GM23338 (cell line): Measurements from ENCODE around the gene CYTH3. TPM values are rescaled to one million over a fixed set of nuclear protein-coding genes. Genes with fewer than 3 reads are reported as not detected.

Experiments used
- ATAC-seq: fragments of 200-7000 bp; cut with Tn5 transposase; 3 replicates; pipeline ENCODE4 v1.9.1; 2020
- DNase-seq: peaks from one replicate; pipeline ENCODE4 v3.0.0-alpha.2; 2015; ENCODE audit warnings: low spot score
- H2AFZ ChIP-seq: fragments of 200-600 bp; sonication (generic); 2 replicates; pipeline ENCODE4 v1.8.0; 2016; ENCODE audit warnings: antibody characterized with exemption, mild to moderate bottlenecking, moderate library complexity
- H3F3A ChIP-seq: fragments of 200-600 bp; sonication (generic); replicated peaks from 2 replicates; pipeline ENCODE4 v1.8.0; 2017; ENCODE audit warnings: antibody characterized with exemption, mixed run types, low read depth
- H3K27ac ChIP-seq: fragments of 200-600 bp; sonication (generic); 2 replicates; pipeline ENCODE4 v1.6.1; 2016; ENCODE audit warnings: low read depth
- H3K27me3 ChIP-seq: fragments of 200-600 bp; sonication (generic); 2 replicates; pipeline ENCODE4 v1.8.0; 2016; ENCODE audit warnings: mild to moderate bottlenecking, mixed run types, moderate library complexity; ENCODE audit not compliant: insufficient read depth
- H3K36me3 ChIP-seq: fragments of 200-600 bp; sonication (generic); 2 replicates; pipeline ENCODE4 v1.8.0; 2016; ENCODE audit warnings: mild to moderate bottlenecking; ENCODE audit not compliant: insufficient read depth
- H3K4me1 ChIP-seq: fragments of 200-600 bp; sonication (generic); 2 replicates; pipeline ENCODE4 v1.8.0; 2016; ENCODE audit warnings: mild to moderate bottlenecking, moderate library complexity; ENCODE audit not compliant: insufficient read depth
- H3K4me2 ChIP-seq: fragments of 200-600 bp; sonication (generic); 2 replicates; pipeline ENCODE4 v1.7.1; 2017; ENCODE audit warnings: mixed run types
- H3K4me3 ChIP-seq: fragments of 200-600 bp; sonication (generic); 2 replicates; pipeline ENCODE4 v1.6.1; 2016; ENCODE audit warnings: mixed run types
- H3K79me2 ChIP-seq: fragments of 200-600 bp; sonication (generic); replicated peaks from 2 replicates; pipeline ENCODE4 v1.8.0; 2017; ENCODE audit warnings: mild to moderate bottlenecking; ENCODE audit not compliant: insufficient read depth
- H3K9me2 ChIP-seq: fragments of 200-600 bp; sonication (generic); 2 replicates; pipeline ENCODE4 v1.8.0; 2017; ENCODE audit not compliant: insufficient read depth
- H4K20me1 ChIP-seq: fragments of 200-600 bp; sonication (generic); replicated peaks from 2 replicates; pipeline ENCODE4 v1.8.0; 2017; ENCODE audit warnings: mild to moderate bottlenecking; ENCODE audit not compliant: insufficient read depth
- H3K27ac Mint-ChIP-seq: 2 replicates; pipeline ENCODE4 v1.8.0; 2020; ENCODE audit warnings: inconsistent platforms, mild to moderate bottlenecking, moderate library complexity, mixed read lengths
- H3K27me3 Mint-ChIP-seq: 3 replicates; pipeline ENCODE4 v1.8.0; 2022; ENCODE audit warnings: low read depth, mild to moderate bottlenecking, moderate library complexity, mixed read lengths, inconsistent platforms; ENCODE audit not compliant: insufficient read depth, poor library complexity
- H3K36me3 Mint-ChIP-seq: 3 replicates; pipeline ENCODE4 v1.8.0; 2021; ENCODE audit warnings: low read depth, mild to moderate bottlenecking, inconsistent platforms, moderate library complexity, mixed read lengths
- H3K4me1 Mint-ChIP-seq: 3 replicates; pipeline ENCODE4 v1.8.0; 2020; ENCODE audit warnings: mild to moderate bottlenecking, inconsistent platforms, mixed read lengths
- H3K4me3 Mint-ChIP-seq: 3 replicates; pipeline ENCODE4 v1.8.0; 2021; ENCODE audit warnings: moderate library complexity, mild to moderate bottlenecking, inconsistent platforms, mixed read lengths
- H3K9me3 Mint-ChIP-seq: 3 replicates; pipeline ENCODE4 v1.8.0; 2020; ENCODE audit warnings: moderate library complexity, mild to moderate bottlenecking, inconsistent platforms, mixed read lengths
- CREB1 ChIP-seq: fragments of 250-450 bp; sonication (Bioruptor Pico); IDR thresholded peaks from 2 replicates; pipeline ENCODE4 v1.5.0; 2020; ENCODE audit warnings: low read depth, mild to moderate bottlenecking, moderate library complexity
- CTCF ChIP-seq, 2 experiments: fragments of 200-600 bp in 1 of 2; sonication (generic) in 1 of 2; conservative IDR thresholded peaks; 2 replicates each; pipeline versions ENCODE4 v1.5.1 to v1.6.1; 2016 to 2017; ENCODE audit warnings: antibody characterized with exemption in 2 of 2, low read depth in 2 of 2, mild to moderate bottlenecking in 2 of 2, moderate library complexity in 1 of 2
- ETS1 ChIP-seq: IDR thresholded peaks from 2 replicates; pipeline ENCODE4 v1.6.1; 2016; ENCODE audit warnings: antibody characterized with exemption
- JUNB ChIP-seq: IDR thresholded peaks from one replicate; pipeline ENCODE4 v1.6.1; 2016; ENCODE audit warnings: antibody characterized with exemption; ENCODE audit not compliant: unreplicated experiment
- REST ChIP-seq: IDR thresholded peaks from one replicate; pipeline ENCODE4 v1.6.1; 2018; ENCODE audit warnings: antibody characterized with exemption; ENCODE audit not compliant: unreplicated experiment
- ZNF114 ChIP-seq: fragments of 250-450 bp; sonication (Bioruptor Pico); IDR thresholded peaks from 2 replicates; pipeline ENCODE4 v1.5.0; 2020; ENCODE audit warnings: mild to moderate bottlenecking, moderate library complexity
- ZNF462 ChIP-seq: fragments of 250-450 bp; sonication (Bioruptor Pico); IDR thresholded peaks from 2 replicates; pipeline ENCODE4 v1.5.0; 2020; ENCODE audit warnings: mild to moderate bottlenecking, moderate library complexity
- polyA plus RNA-seq: library from polyadenylated mRNA; unstranded; fragments of >200 nt; fragmentation: Nextera tagmentation; extraction: Ambion mirVana; gene quantifications from 2 replicates; pipeline ENCODE4 v1.2.1, GENCODE V29; 2016
- total RNA-seq: library from RNA; depleted of rRNA; stranded (reverse); fragments of >200 nt; shearing (Covaris generic); gene quantifications from 2 replicates; pipeline ENCODE4 v1.2.3, GENCODE V29; 2014

Gene CYTH3
- total and polyA plus RNA-seq, 2 experiments from 2014 or later = 4.6 to 15.3 TPM

- DNase-seq (no peak), ATAC-seq (no peak)
- no peak overlapping the region for H3K4me3 Mint-ChIP-seq
- H3K27ac Mint-ChIP-seq = no peak overlapping the region
- Histone ChIP-seq H3K27ac (no peak overlapping the region), H2AFZ (no peak overlapping the region), H3K4me2 (no peak overlapping the region), H3K79me2 (peaks cover 37% of the 10 kb centered on the region; the same call in 1 of the 2 replicates), H3K27me3 (no peaks in the 10 kb centered on the region), H3K9me2 (no peaks in the 10 kb centered on the region), H3F3A (no peaks in the 10 kb centered on the region), H3K36me3 (no peaks in the 10 kb centered on the region), H3K4me3 (no peak overlapping the region), H4K20me1 (no peaks in the 10 kb centered on the region), H3K4me1 (peaks cover 15% of the 10 kb centered on the region)
- peaks cover under 1% of the 10 kb centered on the region; the same call in 1 of the 3 replicates for H3K9me3 Mint-ChIP-seq
- peaks cover 29% of the 10 kb centered on the region for H3K4me1 Mint-ChIP-seq
- H3K27me3 Mint-ChIP-seq = peaks cover 2% of the 10 kb centered on the region
- TF ChIP-seq ZNF114 (no peak), ETS1 (no peak)
- H3K36me3 Mint-ChIP-seq = peaks cover 2% of the 10 kb centered on the region; the same call in 1 of the 3 replicates
Observed at GRCh38 chr7:6227294-6227846, 45.1 kb downstream of the CYTH3 start.

- Histone ChIP-seq H3K4me1 (peaks cover 15% of the 10 kb centered on the region), H3F3A (no peaks in the 10 kb centered on the region), H2AFZ (no peak overlapping the region), H3K36me3 (no peaks in the 10 kb centered on the region), H3K27ac (no peak overlapping the region), H4K20me1 (no peaks in the 10 kb centered on the region), H3K4me2 (no peak overlapping the region), H3K27me3 (no peaks in the 10 kb centered on the region), H3K79me2 (peaks cover 42% of the 10 kb centered on the region; the same call in 1 of the 2 replicates), H3K9me2 (no peaks in the 10 kb centered on the region), H3K4me3 (no peak overlapping the region)
- Mint-ChIP-seq H3K36me3 (peaks cover 13% of the 10 kb centered on the region), H3K4me1 (peaks cover 24% of the 10 kb centered on the region), H3K9me3 (peaks cover 12% of the 10 kb centered on the region), H3K4me3 (no peak overlapping the region), H3K27me3 (peaks cover 2% of the 10 kb centered on the region), H3K27ac (no peak overlapping the region)
- TF ChIP-seq CTCF (conservative IDR thresholded peaks at IDR 0.05; ENCODE audit: low read depth in 2 of 2) (no peak), REST (no peak), JUNB (no peak), CREB1 (CRISPR knock-in tag) (no peak), ZNF462 (CRISPR knock-in tag) (no peak)
- ATAC-seq = no peak
- DNase-seq = no peak
Observed at GRCh38 chr7:6226194-6226799, 46.1 kb downstream of the CYTH3 start.
